Neural cell (in vitro differentiated cells): ENCODE results near the gene FOXJ1. TPM values are rescaled to one million over a fixed set of nuclear protein-coding genes. Genes with fewer than 3 reads are reported as not detected.

ENCODE experiments used
- H2AFZ ChIP-seq: fragments of 200-600, 300-800 bp; sonication (generic), shearing (Covaris generic); 2 replicates; pipeline ENCODE4 v1.6.0; 2014; ENCODE audit warnings: low read depth, mild to moderate bottlenecking, antibody characterized with exemption, low read length, moderate library complexity
- H3F3A ChIP-seq: fragments of 200-600 bp; shearing (Covaris generic); 2 replicates; pipeline ENCODE4 v1.6.1; 2016; ENCODE audit warnings: mild to moderate bottlenecking, moderate library complexity, mixed read lengths, antibody characterized with exemption, low read length; ENCODE audit not compliant: insufficient read depth, poor library complexity, severe bottlenecking
- H3K27ac ChIP-seq: fragments of 200-600, 300-800 bp; sonication (generic), shearing (Covaris generic); 2 replicates; pipeline ENCODE4 v1.5.1; 2014; ENCODE audit warnings: mild to moderate bottlenecking, low read length, moderate library complexity
- H3K27me3 ChIP-seq: fragments of 300-800, 200-600 bp; sonication (generic), shearing (Covaris generic); 2 replicates; pipeline ENCODE4 v1.6.0; 2014; ENCODE audit warnings: mild to moderate bottlenecking, low read depth, low read length, moderate library complexity; ENCODE audit not compliant: insufficient read depth
- H3K36me3 ChIP-seq: fragments of 300-800, 200-600 bp; sonication (generic), shearing (Covaris generic); 2 replicates; pipeline ENCODE4 v1.5.1; 2014; ENCODE audit warnings: mild to moderate bottlenecking, antibody characterized with exemption, low read length, moderate library complexity; ENCODE audit not compliant: insufficient read depth
- H3K4me2 ChIP-seq: fragments of 300-800, 200-600 bp; sonication (generic), shearing (Covaris generic); 2 replicates; pipeline ENCODE4 v1.6.0; 2014; ENCODE audit warnings: mild to moderate bottlenecking, low read length
- H3K4me3 ChIP-seq: fragments of 300-800, 200-600 bp; sonication (generic), shearing (Covaris generic); 2 replicates; pipeline ENCODE4 v1.5.1; 2014; ENCODE audit warnings: mild to moderate bottlenecking, low read length, moderate library complexity
- H3K79me2 ChIP-seq: fragments of 200-600 bp; shearing (Covaris generic); replicated peaks from 2 replicates; pipeline ENCODE4 v1.6.0; 2014; ENCODE audit warnings: mild to moderate bottlenecking, low read length, moderate library complexity; ENCODE audit not compliant: insufficient read depth
- H3K9ac ChIP-seq: fragments of 300-800, 200-600 bp; sonication (generic), shearing (Covaris generic); 2 replicates; pipeline ENCODE4 v1.6.1; 2016; ENCODE audit warnings: mild to moderate bottlenecking, low read length, mixed read lengths
- H3K9me2 ChIP-seq: fragments of 200-600 bp; shearing (Covaris generic); 2 replicates; pipeline ENCODE4 v1.6.1; 2016; ENCODE audit warnings: mild to moderate bottlenecking, low read length, mixed read lengths; ENCODE audit not compliant: insufficient read depth
- H3K9me3 ChIP-seq: fragments of 200-600, 300-800 bp; sonication (generic), shearing (Covaris generic); 2 replicates; pipeline ENCODE4 v1.6.1; 2016; ENCODE audit warnings: mild to moderate bottlenecking, mixed run types, low read length, moderate library complexity, mixed read lengths
- H4K20me1 ChIP-seq: fragments of 200-600 bp; shearing (Covaris generic); 2 replicates; pipeline ENCODE4 v1.6.1; 2016; ENCODE audit warnings: mild to moderate bottlenecking, mixed run types; ENCODE audit not compliant: insufficient read depth
- CTCF ChIP-seq: fragments of 450-650 bp; IDR thresholded peaks from 2 replicates; pipeline ENCODE4 v1.5.1; 2014; ENCODE audit warnings: antibody characterized with exemption, mild to moderate bottlenecking, moderate library complexity; ENCODE audit not compliant: poor library complexity, severe bottlenecking
- EP300 ChIP-seq: fragments of 450-650 bp; conservative IDR thresholded peaks from 2 replicates; pipeline ENCODE4 v1.6.1; 2014; ENCODE audit warnings: antibody characterized with exemption, mild to moderate bottlenecking, moderate library complexity; ENCODE audit not compliant: poor library complexity, severe bottlenecking
- EZH2 ChIP-seq: fragments of 200-600, 300-800 bp; shearing (Covaris generic), sonication (generic); IDR thresholded peaks from 2 replicates; pipeline ENCODE4 v1.6.1; 2014; ENCODE audit warnings: antibody characterized with exemption, low read length, borderline replicate concordance, mild to moderate bottlenecking; ENCODE audit not compliant: insufficient read depth, poor library complexity, severe bottlenecking
- MXI1 ChIP-seq: fragments of 450-650 bp; conservative IDR thresholded peaks from 2 replicates; pipeline ENCODE4 v1.6.1; 2014; ENCODE audit warnings: antibody characterized with exemption, mild to moderate bottlenecking; ENCODE audit not compliant: poor library complexity, severe bottlenecking
- POLR2AphosphoS5 ChIP-seq: IDR thresholded peaks from 2 replicates; pipeline ENCODE4 v1.6.1; 2012
- RAD21 ChIP-seq: fragments of 450-650 bp; conservative IDR thresholded peaks from 2 replicates; pipeline ENCODE4 v1.6.1; 2014; ENCODE audit warnings: antibody characterized with exemption, mild to moderate bottlenecking, moderate library complexity
- REST ChIP-seq: IDR thresholded peaks from 2 replicates; pipeline ENCODE4 v1.6.1; 2012; ENCODE audit warnings: borderline replicate concordance
- SMC3 ChIP-seq: fragments of 450-650 bp; conservative IDR thresholded peaks from 2 replicates; pipeline ENCODE4 v1.6.1; 2014; ENCODE audit warnings: antibody characterized with exemption, mild to moderate bottlenecking, moderate library complexity; ENCODE audit not compliant: poor library complexity
- TAF1 ChIP-seq: IDR thresholded peaks from 2 replicates; pipeline ENCODE4 v1.6.1; 2012; ENCODE audit warnings: low read depth
- polyA plus RNA-seq: library from polyadenylated mRNA; depleted of rRNA; stranded (reverse); fragments of >200 nt; gene quantifications from 2 replicates; pipeline ENCODE4 v1.2.3, GENCODE V29; 2014

Gene FOXJ1
- polyA plus RNA-seq, 1 donor from 2014 or later, result 0.56 TPM

- H3K9me2 ChIP-seq, result no peaks in the 10 kb centered on the region
- TF ChIP-seq EZH2, result no peak
- TF ChIP-seq EP300, result no peak
- TF ChIP-seq RAD21, result no peak
- TF ChIP-seq MXI1, result no peak
- no peak for TF ChIP-seq CTCF
- H3K4me3 ChIP-seq, result no peak overlapping the region
These were observed 29.1 kb downstream of the FOXJ1 start for GRCh38 chr17:76111956-76112355.

GRCh38 chr17:76107509-76107908, 33.5 kb downstream of the FOXJ1 start:
- no peaks in the 10 kb centered on the region for H3K36me3 ChIP-seq
- peaks cover 3% of the 10 kb centered on the region for H3F3A ChIP-seq
- H3K27me3 ChIP-seq, result no peaks in the 10 kb centered on the region
- no peak overlapping the region for H3K4me2 ChIP-seq
- H2AFZ ChIP-seq, result no peak overlapping the region
- no peaks in the 10 kb centered on the region for H4K20me1 ChIP-seq
- no peaks in the 10 kb centered on the region for H3K9me3 ChIP-seq
- H3K27ac ChIP-seq, result no peak overlapping the region
- no peak overlapping the region for H3K9ac ChIP-seq
- TF ChIP-seq POLR2AphosphoS5, result no peak
- TF ChIP-seq EZH2, result no peak
- no peak for TF ChIP-seq SMC3
- no peak for TF ChIP-seq TAF1
- TF ChIP-seq EP300, result no peak
- TF ChIP-seq CTCF, result no peak
- no peak for TF ChIP-seq RAD21
- H3K79me2 ChIP-seq, result peaks cover 9% of the 10 kb centered on the region
- no peak overlapping the region for H3K4me3 ChIP-seq
- H3K9me2 ChIP-seq, result no peaks in the 10 kb centered on the region

More at GRCh38 chr17:76111956-76112355, 29.1 kb downstream of the FOXJ1 start:
- H3K4me2 ChIP-seq, result no peak overlapping the region
- no peaks in the 10 kb centered on the region for H3K27me3 ChIP-seq
- no peaks in the 10 kb centered on the region for H3K36me3 ChIP-seq
- H3F3A ChIP-seq, result no peaks in the 10 kb centered on the region
- no peaks in the 10 kb centered on the region for H3K9me3 ChIP-seq
- no peak overlapping the region for H3K27ac ChIP-seq
- no peaks in the 10 kb centered on the region for H3K79me2 ChIP-seq
- no peaks in the 10 kb centered on the region for H4K20me1 ChIP-seq
- no peak overlapping the region for H2AFZ ChIP-seq
- H3K9ac ChIP-seq, result no peak overlapping the region

GRCh38 chr17:76106703-76107102, 34.3 kb downstream of the FOXJ1 start:
- H3K27me3 ChIP-seq, result no peaks in the 10 kb centered on the region
- no peak overlapping the region for H2AFZ ChIP-seq
- H3K9ac ChIP-seq, result no peak overlapping the region
- H3K9me3 ChIP-seq, result no peaks in the 10 kb centered on the region
- peaks cover 3% of the 10 kb centered on the region for H3F3A ChIP-seq
- TF ChIP-seq POLR2AphosphoS5, result no peak
- TF ChIP-seq MXI1, result no peak
- TF ChIP-seq CTCF, result no peak
- TF ChIP-seq REST, result no peak
- TF ChIP-seq RAD21, result no peak
- TF ChIP-seq SMC3, result no peak
- TF ChIP-seq EZH2, result no peak
- TF ChIP-seq TAF1, result no peak
- H3K9me2 ChIP-seq, result no peaks in the 10 kb centered on the region
- no peak overlapping the region for H3K27ac ChIP-seq
- H4K20me1 ChIP-seq, result no peaks in the 10 kb centered on the region
- H3K36me3 ChIP-seq, result no peaks in the 10 kb centered on the region
- H3K4me2 ChIP-seq, result no peak overlapping the region
- H3K4me3 ChIP-seq, result no peak overlapping the region
- peaks cover 17% of the 10 kb centered on the region for H3K79me2 ChIP-seq
